ENCODE measurements around the gene HOXC9. TPM values are rescaled to one million over a fixed set of nuclear protein-coding genes. Genes with fewer than 3 reads are reported as not detected.

HOXC9 gene
- total RNA-seq, 1 donor from 2014 or later: not detected

DNA sequence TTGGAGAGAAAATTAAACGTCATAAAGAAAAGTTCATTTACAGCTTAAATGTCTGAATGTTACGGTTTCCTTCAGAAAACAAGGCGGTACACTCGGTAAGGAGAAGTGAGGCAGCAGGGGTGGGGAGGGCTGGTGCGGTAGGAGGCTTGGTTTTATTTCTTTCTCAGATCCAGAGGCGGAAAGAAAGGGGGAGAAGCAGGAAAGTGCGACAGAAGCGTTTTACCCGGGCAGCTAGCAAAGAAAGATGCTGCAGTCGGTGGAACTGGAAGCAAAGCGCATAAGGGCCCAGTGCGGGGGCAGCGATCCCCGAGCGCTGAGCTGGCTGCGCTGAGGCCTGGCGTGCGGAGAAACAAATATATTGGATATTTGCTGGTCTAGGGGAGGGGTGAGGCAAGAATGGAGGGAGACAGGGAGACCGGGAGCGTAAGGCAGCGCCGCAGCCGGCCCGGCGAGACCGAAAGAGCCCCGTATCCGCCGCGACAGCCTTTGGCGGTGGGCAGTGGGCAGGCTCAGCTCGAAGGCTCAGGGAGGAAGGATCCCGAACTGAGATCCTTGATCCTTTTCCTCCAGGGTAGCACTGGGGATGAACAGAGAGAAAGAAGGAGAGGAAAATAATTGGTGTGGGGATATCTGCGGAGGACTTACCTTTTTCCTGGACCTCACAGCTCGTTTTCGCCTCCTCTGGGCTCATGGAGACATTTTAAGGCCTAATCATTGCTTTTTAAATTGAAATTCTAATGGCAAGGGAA, 33.4 kb upstream of the HOXC9 start:
- H3K4me1 Mint-ChIP-seq: peaks cover 24% of the 10 kb centered on the region
- TF ChIP-seq, protein P1, sequence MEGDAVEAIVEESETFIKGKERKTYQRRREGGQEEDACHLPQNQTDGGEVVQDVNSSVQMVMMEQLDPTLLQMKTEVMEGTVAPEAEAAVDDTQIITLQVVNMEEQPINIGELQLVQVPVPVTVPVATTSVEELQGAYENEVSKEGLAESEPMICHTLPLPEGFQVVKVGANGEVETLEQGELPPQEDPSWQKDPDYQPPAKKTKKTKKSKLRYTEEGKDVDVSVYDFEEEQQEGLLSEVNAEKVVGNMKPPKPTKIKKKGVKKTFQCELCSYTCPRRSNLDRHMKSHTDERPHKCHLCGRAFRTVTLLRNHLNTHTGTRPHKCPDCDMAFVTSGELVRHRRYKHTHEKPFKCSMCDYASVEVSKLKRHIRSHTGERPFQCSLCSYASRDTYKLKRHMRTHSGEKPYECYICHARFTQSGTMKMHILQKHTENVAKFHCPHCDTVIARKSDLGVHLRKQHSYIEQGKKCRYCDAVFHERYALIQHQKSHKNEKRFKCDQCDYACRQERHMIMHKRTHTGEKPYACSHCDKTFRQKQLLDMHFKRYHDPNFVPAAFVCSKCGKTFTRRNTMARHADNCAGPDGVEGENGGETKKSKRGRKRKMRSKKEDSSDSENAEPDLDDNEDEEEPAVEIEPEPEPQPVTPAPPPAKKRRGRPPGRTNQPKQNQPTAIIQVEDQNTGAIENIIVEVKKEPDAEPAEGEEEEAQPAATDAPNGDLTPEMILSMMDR (IDR thresholded peaks at IDR 0.05): no peak
- peak overlapping the region; percentile 7 for H3K4me3 Mint-ChIP-seq
- H3K27ac Mint-ChIP-seq: no peak overlapping the region
- CTCF ChIA-PET: no interaction called here
- intact Hi-C loops (cut with micrococcal nuclease): loop anchor here (10.0 kb wide), 1 partner anchor 272 kb away; no protein-coding TSS in a partner anchor
- peaks cover 3% of the 10 kb centered on the region for H3K9me3 Mint-ChIP-seq
- no peak for ATAC-seq (ENCODE audit: low read depth)
- POLR2A ChIA-PET: no interaction called here
- DNase-seq: no peak
- no peaks in the 10 kb centered on the region for H3K36me3 Mint-ChIP-seq (ENCODE audit: low read depth)
- peaks cover 85% of the 10 kb centered on the region for H3K27me3 Mint-ChIP-seq

DNA sequence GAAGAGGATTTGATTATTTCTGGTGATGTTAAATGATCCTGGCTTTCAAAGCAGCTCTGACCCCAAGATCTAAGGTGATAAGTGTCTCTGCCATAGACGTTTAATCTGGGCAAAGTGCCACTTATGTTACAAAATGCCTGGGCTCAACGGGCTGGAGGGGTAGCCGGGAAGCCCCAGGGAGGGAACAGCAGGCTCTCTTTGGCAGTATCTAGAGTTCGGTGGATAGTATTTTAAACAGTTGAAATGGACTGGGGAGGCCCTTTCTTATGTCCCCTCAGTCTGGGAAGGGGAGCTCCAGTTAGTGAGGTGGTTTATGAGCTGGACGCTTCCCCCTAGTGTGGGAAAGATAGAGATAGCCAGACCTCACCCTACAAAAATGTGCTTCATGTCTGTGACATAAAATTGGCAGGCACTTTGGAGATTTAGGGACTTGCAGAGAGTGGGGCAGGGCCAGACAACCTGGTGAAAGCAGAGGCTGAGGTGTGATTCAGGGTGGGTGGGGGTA, 32.5 kb upstream of the HOXC9 start:
- ATAC-seq (ENCODE audit: low read depth) (no peak), DNase-seq (no peak)
- POLR2A ChIA-PET: no interaction called here
- CTCF ChIA-PET: no interaction called here
- H3K36me3 Mint-ChIP-seq (ENCODE audit: low read depth): no peaks in the 10 kb centered on the region
- H3K4me1 Mint-ChIP-seq: peaks cover 24% of the 10 kb centered on the region
- peak overlapping the region; percentile 1 for H3K27ac Mint-ChIP-seq
- peaks cover 5% of the 10 kb centered on the region for H3K9me3 Mint-ChIP-seq
- intact Hi-C loops (cut with micrococcal nuclease): loop anchor here (10.0 kb wide), 1 partner anchor 273 kb away; no protein-coding TSS in a partner anchor
- H3K27me3 Mint-ChIP-seq: peaks cover 88% of the 10 kb centered on the region
- no peak overlapping the region for H3K4me3 Mint-ChIP-seq
- TF ChIP-seq, protein P1 (IDR thresholded peaks at IDR 0.05): no peak

DNA sequence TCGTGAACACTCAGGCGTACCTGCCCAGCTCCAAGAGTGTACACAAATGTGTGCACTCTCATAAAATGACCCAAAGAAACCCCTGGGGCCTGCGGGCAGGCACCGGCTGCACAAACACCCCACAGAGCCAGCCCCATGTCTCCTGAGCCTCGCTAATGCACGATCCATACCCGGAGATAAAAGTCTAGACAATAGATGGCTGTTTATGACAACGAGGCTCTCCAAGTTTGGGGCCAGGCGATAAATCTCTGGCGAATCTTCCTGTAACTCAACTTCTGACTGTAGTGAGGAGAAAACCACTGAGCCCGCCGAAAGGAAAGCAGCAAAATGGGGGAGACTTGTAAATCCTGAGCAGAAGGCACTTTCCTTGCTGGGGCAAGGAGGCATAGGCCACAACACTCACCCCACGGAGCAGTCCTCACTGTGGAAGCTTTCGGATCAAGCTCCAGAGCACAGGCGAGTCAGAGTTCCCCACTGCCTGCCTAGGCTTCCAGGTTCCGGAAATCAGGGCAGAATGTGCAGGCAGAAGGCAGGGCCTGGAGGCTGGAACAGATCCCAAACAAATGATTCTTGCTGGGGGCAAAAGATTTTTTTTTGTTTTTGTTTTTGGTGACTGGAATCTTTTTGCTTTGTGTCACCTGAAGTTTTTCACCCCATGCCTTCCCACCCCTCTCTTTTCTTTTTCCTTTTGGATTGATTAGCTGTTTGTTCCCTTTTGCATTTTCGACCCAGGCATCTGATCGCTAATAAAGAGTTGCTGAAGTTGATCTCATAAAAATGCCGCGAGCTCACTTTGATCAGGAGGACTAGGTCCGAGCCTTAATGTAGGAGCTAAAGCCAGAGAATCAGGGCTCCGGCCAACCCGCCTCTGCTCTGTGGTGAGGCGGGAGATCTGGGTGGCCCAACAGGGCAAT, 31.5 kb upstream of the HOXC9 start:
- POLR2A ChIA-PET: no interaction called here
- peaks cover 28% of the 10 kb centered on the region for H3K4me1 Mint-ChIP-seq
- TF ChIP-seq, protein P1 (IDR thresholded peaks at IDR 0.05): no peak
- H3K36me3 Mint-ChIP-seq (ENCODE audit: low read depth): no peaks in the 10 kb centered on the region
- intact Hi-C loops (cut with micrococcal nuclease): loop anchor here (10.0 kb wide), 1 partner anchor 274 kb away; no protein-coding TSS in a partner anchor
- ATAC-seq (ENCODE audit: low read depth) (no peak), DNase-seq (no peak)
- peaks cover 5% of the 10 kb centered on the region for H3K9me3 Mint-ChIP-seq
- H3K27me3 Mint-ChIP-seq: peaks cover 88% of the 10 kb centered on the region
- H3K4me3 Mint-ChIP-seq: no peak overlapping the region
- CTCF ChIA-PET: no interaction called here
- H3K27ac Mint-ChIP-seq: no peak overlapping the region

DNA sequence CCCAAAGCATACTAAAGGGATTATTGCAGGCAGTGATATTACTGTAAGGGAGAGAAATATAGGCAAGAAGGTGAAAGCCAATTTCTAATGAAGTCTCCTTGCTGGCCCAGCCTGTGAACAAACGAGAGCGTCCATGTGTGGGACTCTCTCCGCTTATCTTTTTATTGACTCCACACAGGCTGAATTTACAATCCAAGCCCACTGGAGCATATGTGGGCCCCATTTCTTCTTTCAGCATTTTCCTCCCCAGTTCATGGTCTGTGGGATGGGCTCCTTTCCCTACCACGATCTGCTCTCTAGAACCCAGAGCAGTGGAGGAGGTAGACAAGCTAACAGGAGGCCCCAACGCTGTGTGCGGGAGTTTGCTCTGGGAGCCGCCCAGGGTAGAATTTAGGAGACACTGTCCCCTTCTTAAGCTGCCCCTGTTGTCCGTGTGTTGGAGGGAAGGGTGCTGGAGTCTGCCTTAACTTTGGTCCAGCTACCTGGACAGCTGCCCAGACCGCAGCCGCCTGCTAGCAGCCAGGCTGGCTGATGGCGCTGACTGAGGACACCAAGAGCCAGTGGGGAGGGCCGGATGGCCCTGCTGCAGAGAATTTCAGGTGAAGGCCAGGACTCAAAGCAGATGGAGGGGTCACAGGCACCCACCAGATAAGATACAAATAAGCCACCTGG, 30.2 kb upstream of the HOXC9 start:
- Mint-ChIP-seq H3K4me3 (no peak overlapping the region), H3K9me3 (peaks cover 5% of the 10 kb centered on the region), H3K27ac (no peak overlapping the region), H3K27me3 (peaks cover 82% of the 10 kb centered on the region), H3K4me1 (peaks cover 19% of the 10 kb centered on the region), H3K36me3 (ENCODE audit: low read depth) (no peaks in the 10 kb centered on the region)
- ATAC-seq (ENCODE audit: low read depth) (no peak), DNase-seq (no peak)
- intact Hi-C loops (cut with micrococcal nuclease): loop anchor here (5.0 to 10.0 kb wide), 2 partner anchors 32 to 275 kb away; partner anchors contain the start of gene HOXC13
- POLR2A ChIA-PET: no interaction called here
- TF ChIP-seq, protein P1 (IDR thresholded peaks at IDR 0.05): no peak
- CTCF ChIA-PET: interaction anchor here (1.2 kb wide), 1 partner anchor 232 kb away, joined by 5 read pairs; no protein-coding TSS in a partner anchor

All from activated B cell treated with CpG ODN at 0.5 μM for 24 hours (primary cell).